A673 (cell line): ENCODE measurements around the gene ATP13A4. TPM values are rescaled to one million over a fixed set of nuclear protein-coding genes. Genes with fewer than 3 reads are reported as not detected.

Experiments used
- BruUV-seq: library from RNA; stranded (reverse); fragments of 400-500 nt; replicated peaks from 2 replicates; lab custom pipeline; 2021; lab: Mats Ljungman, UMichigan
- CTCF ChIA-PET: fragments of 300-600 bp; sonication (Branson Sonifier 250); formaldehyde crosslinking; loops from one replicate; lab custom pipeline; 2022; ENCODE audit warnings: antibody characterized with exemption; lab: Charles Lee
- POLR2A ChIA-PET: fragments of 300-600 bp; sonication (Branson Sonifier 250); formaldehyde crosslinking; loops from one replicate; lab custom pipeline; 2022; ENCODE audit warnings: antibody characterized with exemption; ENCODE audit not compliant: low non-redundant PET; lab: Charles Lee
- DNase-seq: peaks from one replicate; pipeline ENCODE4 v3.0.0-alpha.2; 2015; ENCODE audit warnings: low spot score
- H3K27ac ChIP-seq: fragments of 200-600 bp; sonication (generic); 2 replicates; pipeline ENCODE4 v1.5.1; 2016; ENCODE audit warnings: mixed run types, low read depth, mild to moderate bottlenecking, mixed read lengths, antibody characterized with exemption, low read length; ENCODE audit not compliant: poor library complexity, severe bottlenecking
- H3K27me3 ChIP-seq: fragments of 200-600 bp; sonication (generic); replicated peaks from 2 replicates; pipeline ENCODE4 v1.6.1; 2017; ENCODE audit warnings: mixed run types, low read depth, mild to moderate bottlenecking, mixed read lengths, antibody characterized with exemption, low read length; ENCODE audit not compliant: insufficient read depth, poor library complexity
- H3K36me3 ChIP-seq: fragments of 200-600 bp; sonication (generic); 2 replicates; pipeline ENCODE4 v1.6.1; 2016; ENCODE audit warnings: mixed run types, mild to moderate bottlenecking, mixed read lengths, antibody characterized with exemption, low read length; ENCODE audit not compliant: insufficient read depth, poor library complexity, severe bottlenecking
- H3K4me1 ChIP-seq: fragments of 200-600 bp; sonication (generic); 2 replicates; pipeline ENCODE4 v1.6.1; 2017; ENCODE audit warnings: mixed run types, mild to moderate bottlenecking, mixed read lengths, antibody characterized with exemption, low read length; ENCODE audit not compliant: insufficient read depth, poor library complexity, severe bottlenecking
- H3K4me3 ChIP-seq: fragments of 200-600 bp; sonication (generic); 2 replicates; pipeline ENCODE4 v1.5.1; 2016; ENCODE audit warnings: low read depth, mixed run types, mild to moderate bottlenecking, mixed read lengths, low read length; ENCODE audit not compliant: poor library complexity, severe bottlenecking
- H3K9me3 ChIP-seq: fragments of 200-600 bp; sonication (generic); 2 replicates; pipeline ENCODE4 v1.6.1; 2016; ENCODE audit warnings: mixed run types, low read depth, mild to moderate bottlenecking, mixed read lengths, antibody characterized with exemption, low read length; ENCODE audit not compliant: poor library complexity, severe bottlenecking
- EZH2 ChIP-seq: fragments of 200-600 bp; sonication (generic); IDR thresholded peaks from 2 replicates; pipeline ENCODE4 v1.6.1; 2017; ENCODE audit warnings: borderline replicate concordance, low read depth, mild to moderate bottlenecking, mixed read lengths, antibody characterized with exemption, low read length; ENCODE audit not compliant: poor library complexity, severe bottlenecking
- intact Hi-C: fragments of 100-400 bp; cut with micrococcal nuclease; formaldehyde crosslinking; loops from one replicate; pipeline ENCODE4 v1.10.0; 2022; ENCODE audit not compliant: unreplicated experiment
- total RNA-seq: library from RNA; stranded (reverse); gene quantifications from 2 replicates; pipeline ENCODE4 v1.2.3, GENCODE V29; 2021
- TF ChIP-seq, protein P1 (sequence below): fragments of 300-800, 200-600 bp; sonication (generic); conservative IDR thresholded peaks from 2 replicates; pipeline ENCODE4 v1.5.1; 2017; ENCODE audit warnings: low read depth, mild to moderate bottlenecking, antibody characterized with exemption, low read length, moderate library complexity, mixed read lengths

The ATP13A4 gene
- total RNA-seq, 1 experiment from 2014 or later: not detected

DNA sequence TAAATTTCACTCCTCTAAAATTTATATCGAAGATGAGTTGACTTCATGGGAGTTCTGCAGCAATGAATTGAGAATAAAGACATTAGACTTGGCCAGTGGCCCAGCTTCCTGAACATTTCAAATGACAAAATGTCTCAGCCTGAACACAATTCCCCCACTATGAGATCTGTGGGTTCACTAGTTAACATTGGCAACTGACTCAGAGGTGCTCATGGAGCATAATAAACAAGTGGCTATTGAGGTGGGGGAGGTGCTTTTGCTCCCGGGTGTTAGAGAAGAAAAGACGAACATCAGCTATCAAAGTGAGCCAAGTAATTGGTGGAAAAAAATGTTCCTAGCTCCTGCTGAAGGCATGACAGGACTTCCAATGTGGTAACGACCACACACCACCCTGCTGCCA lies 6.3 kb downstream of the ATP13A4 start:
- peaks cover 12% of the 10 kb centered on the region for H3K4me1 ChIP-seq
- no peak overlapping the region for H3K4me3 ChIP-seq
- TF ChIP-seq EZH2: no peak
- TF ChIP-seq, protein P1, sequence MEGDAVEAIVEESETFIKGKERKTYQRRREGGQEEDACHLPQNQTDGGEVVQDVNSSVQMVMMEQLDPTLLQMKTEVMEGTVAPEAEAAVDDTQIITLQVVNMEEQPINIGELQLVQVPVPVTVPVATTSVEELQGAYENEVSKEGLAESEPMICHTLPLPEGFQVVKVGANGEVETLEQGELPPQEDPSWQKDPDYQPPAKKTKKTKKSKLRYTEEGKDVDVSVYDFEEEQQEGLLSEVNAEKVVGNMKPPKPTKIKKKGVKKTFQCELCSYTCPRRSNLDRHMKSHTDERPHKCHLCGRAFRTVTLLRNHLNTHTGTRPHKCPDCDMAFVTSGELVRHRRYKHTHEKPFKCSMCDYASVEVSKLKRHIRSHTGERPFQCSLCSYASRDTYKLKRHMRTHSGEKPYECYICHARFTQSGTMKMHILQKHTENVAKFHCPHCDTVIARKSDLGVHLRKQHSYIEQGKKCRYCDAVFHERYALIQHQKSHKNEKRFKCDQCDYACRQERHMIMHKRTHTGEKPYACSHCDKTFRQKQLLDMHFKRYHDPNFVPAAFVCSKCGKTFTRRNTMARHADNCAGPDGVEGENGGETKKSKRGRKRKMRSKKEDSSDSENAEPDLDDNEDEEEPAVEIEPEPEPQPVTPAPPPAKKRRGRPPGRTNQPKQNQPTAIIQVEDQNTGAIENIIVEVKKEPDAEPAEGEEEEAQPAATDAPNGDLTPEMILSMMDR: no peak
- peak; percentile 74 for DNase-seq
- BruUV-seq: no TSS peak
- intact Hi-C loops: no loop called here
- no peaks in the 10 kb centered on the region for H3K9me3 ChIP-seq
- no peaks in the 10 kb centered on the region for H3K27me3 ChIP-seq
- H3K27ac ChIP-seq: no peak overlapping the region
- POLR2A ChIA-PET: no interaction called here
- no peaks in the 10 kb centered on the region for H3K36me3 ChIP-seq
- CTCF ChIA-PET: no interaction called here

DNA sequence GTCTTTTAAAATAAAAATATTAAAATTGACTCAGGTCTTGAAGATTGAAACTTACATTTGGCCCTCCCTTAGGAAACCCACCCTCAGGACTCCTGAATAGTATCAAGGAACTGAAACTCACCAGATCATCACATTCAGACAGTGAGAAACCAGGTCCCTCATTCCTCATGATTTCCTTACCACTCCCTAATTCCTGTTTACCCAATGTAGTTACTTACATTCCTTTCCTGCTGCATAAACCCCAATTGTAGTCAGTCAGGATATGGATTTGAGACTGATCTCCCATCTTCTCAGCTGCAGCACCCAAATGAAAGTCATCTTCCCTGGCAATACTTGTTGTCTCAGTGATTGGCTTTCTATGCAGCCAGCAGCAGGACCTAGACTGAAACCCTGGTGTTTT lies 8.6 kb downstream of the ATP13A4 start:
- no TSS peak for BruUV-seq
- H3K27me3 ChIP-seq: no peaks in the 10 kb centered on the region
- TF ChIP-seq, protein P1: no peak
- TF ChIP-seq EZH2: no peak
- H3K4me3 ChIP-seq: no peak overlapping the region
- CTCF ChIA-PET: no interaction called here
- POLR2A ChIA-PET: no interaction called here
- H3K9me3 ChIP-seq: no peaks in the 10 kb centered on the region
- intact Hi-C loops: no loop called here
- no peak for DNase-seq
- peaks cover 12% of the 10 kb centered on the region for H3K4me1 ChIP-seq
- H3K36me3 ChIP-seq: no peaks in the 10 kb centered on the region
- H3K27ac ChIP-seq: no peak overlapping the region

GRCh38 chr3:193545304-193545703 lies 9.4 kb downstream of the ATP13A4 start:
- Histone ChIP-seq H3K36me3 (no peaks in the 10 kb centered on the region), H3K9me3 (no peaks in the 10 kb centered on the region), H3K4me1 (peaks cover 12% of the 10 kb centered on the region), H3K27ac (no peak overlapping the region), H3K4me3 (no peak overlapping the region), H3K27me3 (no peaks in the 10 kb centered on the region)
- DNase-seq: no peak
- POLR2A ChIA-PET: no interaction called here
- CTCF ChIA-PET: no interaction called here
- intact Hi-C loops: no loop called here
- BruUV-seq: no TSS peak
- no peak for TF ChIP-seq EZH2
- TF ChIP-seq, protein P1: no peak
